H1 (cell line): ENCODE data around the gene CENPB.

ENCODE experiments used
- CHD1 ChIP-seq: IDR thresholded peaks from 2 replicates; pipeline ENCODE4 v1.6.1; 2012; ENCODE audit warnings: low read depth, low read length, improper control_type of control experiment
- CTCF ChIP-seq, 3 experiments: IDR thresholded peaks; 1 replicate in 2 of 3; 2 replicates in 1 of 3; pipeline versions ENCODE4 v1.5.1 to v1.6.1; 2011; ENCODE audit warnings: low read length in 3 of 3, mild to moderate bottlenecking in 3 of 3, inconsistent platforms in 2 of 3, low read depth in 1 of 3, moderate library complexity in 1 of 3; ENCODE audit not compliant: insufficient read depth in 1 of 3; ENCODE audit errors: control extremely low read depth in 1 of 3
- EZH2 ChIP-seq: fragments of 200-600 bp; sonication (generic); IDR thresholded peaks from 2 replicates; pipeline ENCODE4 v1.7.1; 2012; ENCODE audit warnings: low read depth, mild to moderate bottlenecking, moderate library complexity, low read length, inconsistent platforms; ENCODE audit not compliant: severe bottlenecking
- GABPA ChIP-seq: IDR thresholded peaks from 2 replicates; pipeline ENCODE4 v1.6.1; 2011; ENCODE audit warnings: mild to moderate bottlenecking, low read length, moderate library complexity, borderline replicate concordance; ENCODE audit not compliant: insufficient read depth
- NRF1 ChIP-seq: IDR thresholded peaks from 2 replicates; pipeline ENCODE4 v1.6.1; 2011; ENCODE audit warnings: mild to moderate bottlenecking, low read depth, low read length, improper control_type of control experiment
- POLR2A ChIP-seq, 2 experiments: IDR thresholded peaks; 1 replicate in 1 of 2; 2 replicates in 1 of 2; pipeline ENCODE4 v1.6.1; 2011; ENCODE audit warnings: low read depth in 2 of 2, low read length in 2 of 2, mild to moderate bottlenecking in 2 of 2; ENCODE audit errors: control extremely low read depth in 1 of 2
- RAD21 ChIP-seq, 2 experiments: IDR thresholded peaks in 1 of 2; conservative IDR thresholded peaks in 1 of 2; 2 replicates each; pipeline ENCODE4 v1.6.1; 2011; ENCODE audit warnings: low read depth in 2 of 2, low read length in 2 of 2, improper control_type of control experiment in 1 of 2, inconsistent platforms in 1 of 2, mild to moderate bottlenecking in 1 of 2, moderate library complexity in 1 of 2
- SIX5 ChIP-seq: IDR thresholded peaks from 2 replicates; pipeline ENCODE4 v1.6.1; 2011; ENCODE audit warnings: mild to moderate bottlenecking, low read depth, low read length
- TAF1 ChIP-seq: IDR thresholded peaks from 2 replicates; pipeline ENCODE4 v1.6.1; 2011; ENCODE audit warnings: mild to moderate bottlenecking, low read depth, low read length
- YY1 ChIP-seq: IDR thresholded peaks from 2 replicates; pipeline ENCODE4 v1.6.1; 2011; ENCODE audit warnings: low read depth, mild to moderate bottlenecking, low read length

GRCh38 chr20:3786126-3786484 is 435 bp downstream of the CENPB start:
- TF ChIP-seq CTCF (IDR thresholded peaks at IDR 0.05; ENCODE audit: control extremely low read depth in 1 of 3, insufficient read depth in 1 of 3, low read depth in 1 of 3, low read length in 3 of 3): no peak
- no peak for TF ChIP-seq EZH2
- no peak for TF ChIP-seq POLR2A (IDR thresholded peaks at IDR 0.05; ENCODE audit: control extremely low read depth in 1 of 2, low read depth in 2 of 2, low read length in 2 of 2)
- no peak for TF ChIP-seq RAD21 (IDR thresholded peaks at IDR 0.05 in 1 of 2, conservative IDR thresholded peaks at IDR 0.05 in 1 of 2; ENCODE audit: low read depth in 2 of 2, low read length in 2 of 2)
- no peak for TF ChIP-seq SIX5
- TF ChIP-seq TAF1: no peak; the same call in 1 of the 2 replicates
- no peak for TF ChIP-seq NRF1
- no peak for TF ChIP-seq CHD1
- TF ChIP-seq GABPA: no peak
- no peak for TF ChIP-seq YY1
